ENCODE data around the gene UFSP2.

UFSP2 gene, protein sequence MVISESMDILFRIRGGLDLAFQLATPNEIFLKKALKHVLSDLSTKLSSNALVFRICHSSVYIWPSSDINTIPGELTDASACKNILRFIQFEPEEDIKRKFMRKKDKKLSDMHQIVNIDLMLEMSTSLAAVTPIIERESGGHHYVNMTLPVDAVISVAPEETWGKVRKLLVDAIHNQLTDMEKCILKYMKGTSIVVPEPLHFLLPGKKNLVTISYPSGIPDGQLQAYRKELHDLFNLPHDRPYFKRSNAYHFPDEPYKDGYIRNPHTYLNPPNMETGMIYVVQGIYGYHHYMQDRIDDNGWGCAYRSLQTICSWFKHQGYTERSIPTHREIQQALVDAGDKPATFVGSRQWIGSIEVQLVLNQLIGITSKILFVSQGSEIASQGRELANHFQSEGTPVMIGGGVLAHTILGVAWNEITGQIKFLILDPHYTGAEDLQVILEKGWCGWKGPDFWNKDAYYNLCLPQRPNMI

DNA sequence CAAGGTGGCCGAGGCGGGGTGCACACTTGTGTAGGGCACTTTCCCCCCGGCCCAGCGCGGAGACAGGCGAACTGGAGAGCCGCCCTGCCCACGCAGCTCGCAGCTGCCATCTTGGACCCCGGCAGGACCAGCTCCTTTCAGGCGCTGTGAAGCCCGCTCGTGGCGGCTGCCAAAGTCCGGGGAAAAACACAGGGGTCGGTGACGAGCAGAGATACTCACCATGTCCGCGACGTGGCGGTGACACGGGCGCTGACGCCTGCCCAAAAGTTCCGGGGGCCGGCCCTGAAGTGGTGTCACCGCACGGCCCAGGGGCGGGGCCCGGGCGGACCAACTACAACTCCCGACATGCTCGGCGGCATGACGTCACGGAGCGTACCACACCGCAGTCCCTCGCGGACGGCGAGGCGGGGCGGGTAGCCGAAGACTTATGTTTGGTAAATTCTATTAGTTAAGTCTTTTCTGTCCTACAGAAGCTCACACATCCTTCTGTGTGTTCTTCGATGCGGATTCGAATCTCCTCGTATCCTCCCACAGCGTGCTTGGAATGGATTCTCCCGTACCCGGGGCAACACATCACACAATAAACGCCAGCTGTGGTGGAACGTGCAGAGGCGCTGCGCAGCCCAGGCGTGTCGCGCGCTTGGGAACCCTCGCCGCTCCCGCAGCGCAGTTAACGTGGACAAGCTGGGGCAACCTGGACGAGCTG lies at the start of gene UFSP2:
TSS of gene UFSP2 (minus strand) at position 318 of the 706 bp plus-strand sequence. CDS start at position 222, 96 bp downstream.
- peak; percentile 80 for DNase-seq (ENCODE audit: low read depth)

DNA sequence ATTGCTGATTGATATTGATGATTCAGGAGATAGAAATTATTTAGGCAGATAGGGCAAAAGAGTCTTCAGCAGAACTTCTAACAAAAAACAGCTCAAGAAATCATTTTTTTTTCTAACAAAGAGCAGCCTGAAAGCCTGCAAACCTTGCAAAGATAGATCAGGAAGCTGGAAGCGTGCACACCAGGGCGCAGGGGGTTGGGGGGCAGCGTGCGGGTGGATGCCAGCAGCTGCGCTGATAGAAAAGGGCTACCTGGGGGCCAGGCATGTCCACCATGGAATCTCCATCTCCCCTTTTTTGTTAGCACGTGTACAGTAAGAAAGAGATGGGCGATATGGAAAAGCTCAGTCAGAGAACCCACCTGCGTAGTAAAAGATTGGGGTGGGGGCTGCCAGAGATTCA lies 47.5 kb upstream of the UFSP2 start:
- DNase-seq (ENCODE audit: low read depth), result no peak

DNA sequence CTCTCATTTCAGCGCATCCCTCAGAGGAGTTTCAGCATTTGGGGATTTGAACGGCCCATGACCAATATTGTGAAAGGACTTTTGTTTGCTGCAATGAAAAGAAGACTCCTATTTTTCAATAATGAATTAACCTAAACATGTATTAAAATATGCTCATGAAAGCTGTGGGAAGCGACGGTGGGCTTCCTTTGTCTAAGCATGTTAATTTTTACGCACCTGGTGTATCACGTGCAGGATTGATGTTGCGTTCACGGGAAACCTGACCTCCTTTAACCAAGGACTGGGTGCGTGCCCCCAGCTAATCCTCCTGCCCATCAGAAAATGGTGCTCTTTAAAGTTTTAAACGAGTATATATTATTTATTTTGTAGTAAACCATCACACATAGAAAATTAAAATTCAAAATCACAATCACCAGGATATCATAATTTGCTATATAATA lies 46.4 kb upstream of the UFSP2 start:
- no peak for DNase-seq (ENCODE audit: low read depth)

DNA sequence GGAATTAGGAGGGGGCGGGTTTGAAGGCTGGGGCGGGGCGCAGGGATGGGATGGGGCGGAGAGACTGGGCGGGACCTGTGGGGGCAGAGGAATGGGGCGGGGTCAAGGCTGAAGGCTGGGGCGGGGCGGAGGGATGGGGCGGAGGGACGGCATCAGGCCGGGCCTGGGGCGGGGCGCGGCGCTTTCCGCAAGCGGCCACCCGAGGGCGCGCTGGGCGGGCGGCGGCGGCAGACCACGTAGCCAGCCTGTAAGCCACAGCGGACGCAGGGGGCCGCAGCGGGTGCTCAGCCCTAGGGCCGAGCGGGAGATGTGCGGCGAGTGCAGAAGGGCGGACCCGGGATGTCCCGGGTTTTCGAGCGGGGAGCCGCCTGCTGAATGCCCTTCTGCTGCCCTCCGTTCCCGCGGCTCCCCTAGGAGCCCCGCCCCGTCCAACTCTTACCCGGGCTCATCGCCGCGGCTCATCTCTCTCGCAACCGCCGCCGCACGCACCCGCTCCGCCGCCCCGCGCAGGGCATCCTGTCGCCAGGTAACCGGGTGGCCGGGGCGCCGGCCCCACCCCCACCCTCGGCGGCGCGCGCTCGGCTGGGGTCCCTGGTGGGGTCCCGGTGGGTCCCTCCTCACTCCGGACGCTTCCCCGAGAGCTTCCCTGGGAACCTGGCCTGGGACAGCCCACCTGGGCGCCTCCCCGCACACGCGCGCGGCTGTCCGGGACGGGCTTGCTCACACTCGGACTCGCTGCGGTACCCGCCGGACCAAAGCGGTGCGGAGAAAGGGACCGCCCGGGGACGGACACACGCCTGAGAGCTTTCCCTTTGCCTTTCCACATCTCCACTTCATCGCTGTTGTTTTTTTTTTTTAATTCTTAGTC lies 45.7 kb upstream of the UFSP2 start, which contains the start of gene CCDC110:
TSS of gene CCDC110 (minus strand) at position 499 of the 868 bp plus-strand sequence. CDS start at position 449, 50 bp downstream.
- DNase-seq (ENCODE audit: low read depth), result peak; percentile 81

DNA sequence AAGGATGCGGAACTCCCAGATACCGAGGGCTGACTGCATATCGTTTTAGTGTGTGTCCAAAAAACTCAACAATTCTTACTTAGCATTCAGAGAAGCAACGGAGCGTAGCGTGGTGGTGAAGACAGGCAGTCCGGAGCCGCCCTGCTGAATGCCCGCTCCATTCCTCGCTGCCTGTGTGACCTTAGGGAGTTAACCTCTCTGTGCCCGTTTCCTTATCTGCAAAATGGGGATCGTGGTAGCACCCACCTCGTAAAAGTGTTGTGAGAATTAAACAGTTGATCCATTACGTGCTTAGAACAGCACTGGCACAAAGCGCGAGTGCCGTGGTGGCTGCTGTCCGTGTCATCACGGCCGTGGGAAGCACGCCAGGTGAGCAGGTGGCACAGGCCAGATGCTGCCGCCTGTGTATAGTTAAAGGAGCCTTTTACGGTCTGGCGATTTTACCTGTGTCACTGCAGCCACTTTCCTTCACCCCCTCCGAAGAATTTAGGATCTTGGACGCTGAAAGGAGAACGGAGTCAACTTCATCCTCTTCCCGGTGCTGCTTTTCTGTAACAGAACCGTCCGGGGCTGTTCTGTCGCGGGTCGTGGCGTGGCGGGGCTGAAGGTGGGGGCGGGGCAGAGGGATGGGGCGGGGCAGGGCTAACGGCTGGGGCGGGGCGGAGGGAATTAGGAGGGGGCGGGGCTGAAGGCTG lies 44.9 kb upstream of the UFSP2 start:
- DNase-seq (ENCODE audit: low read depth), result no peak

DNA sequence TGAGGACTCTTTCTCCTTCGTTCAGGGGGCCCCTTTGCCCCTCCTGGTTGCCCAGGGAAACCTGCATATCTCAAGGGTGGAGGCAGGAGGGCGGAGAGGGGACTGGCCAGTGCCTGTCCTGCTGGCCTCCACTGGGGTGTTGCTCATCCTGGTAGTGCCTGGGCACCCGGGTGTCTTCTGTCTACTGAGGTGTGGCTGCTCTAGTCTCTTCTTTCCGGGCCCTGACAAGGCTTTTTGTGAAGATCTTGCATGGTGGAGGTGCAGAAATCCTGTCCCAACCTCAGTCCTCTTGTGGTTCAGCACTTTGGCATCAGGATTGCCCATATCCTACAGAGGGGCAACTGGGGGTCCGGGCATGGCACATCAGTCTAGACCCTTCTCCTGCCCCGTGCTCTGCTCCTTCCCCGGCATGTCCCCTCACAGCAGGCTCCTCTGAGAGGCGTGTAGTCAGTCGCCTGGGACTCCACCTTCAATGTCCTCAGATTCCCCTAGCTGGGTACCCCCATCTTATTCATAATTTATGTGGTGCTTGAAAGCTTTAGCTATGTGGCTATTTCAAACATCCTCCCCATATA lies 43.9 kb upstream of the UFSP2 start:
- DNase-seq (ENCODE audit: low read depth), result no peak

DNA sequence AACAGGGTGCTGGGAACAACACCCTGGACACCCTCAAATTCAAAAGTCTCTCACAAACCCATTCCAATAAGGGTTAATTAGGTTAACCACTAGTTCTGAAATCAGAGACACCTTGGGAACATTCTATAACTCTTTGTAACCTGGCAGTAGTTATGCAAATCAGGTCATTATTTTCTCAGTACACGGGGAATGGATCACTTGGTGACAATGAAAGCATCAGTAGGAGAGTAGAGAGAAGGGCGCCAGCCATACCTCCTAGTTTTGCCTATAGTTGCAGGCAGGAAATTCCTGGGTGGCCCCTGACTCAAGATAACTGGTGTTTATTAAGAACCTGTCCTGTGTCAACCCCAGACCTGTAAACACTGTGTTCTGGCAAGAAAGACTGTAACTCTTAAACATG lies 43.2 kb upstream of the UFSP2 start:
- DNase-seq (ENCODE audit: low read depth), result no peak

DNA sequence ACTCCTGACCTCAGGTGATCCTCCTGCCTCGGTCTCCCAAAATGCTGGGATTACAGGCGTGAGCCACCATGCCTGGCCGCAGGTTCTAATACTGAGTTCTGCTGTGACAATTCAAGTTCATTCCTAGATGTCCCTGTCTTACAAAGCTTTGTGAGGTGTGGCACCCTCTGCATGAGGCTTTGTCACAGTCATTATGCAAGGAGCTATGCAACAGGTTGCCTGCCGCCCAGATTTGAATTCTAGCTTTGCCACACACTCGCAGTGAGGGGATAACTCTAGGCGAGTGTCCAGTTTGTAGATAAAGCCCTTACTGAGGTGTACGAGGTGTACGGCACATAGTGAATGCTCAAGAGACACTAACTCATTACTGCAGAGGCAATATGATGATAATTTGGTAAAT lies 42.2 kb upstream of the UFSP2 start:
- DNase-seq (ENCODE audit: low read depth), result no peak

DNA sequence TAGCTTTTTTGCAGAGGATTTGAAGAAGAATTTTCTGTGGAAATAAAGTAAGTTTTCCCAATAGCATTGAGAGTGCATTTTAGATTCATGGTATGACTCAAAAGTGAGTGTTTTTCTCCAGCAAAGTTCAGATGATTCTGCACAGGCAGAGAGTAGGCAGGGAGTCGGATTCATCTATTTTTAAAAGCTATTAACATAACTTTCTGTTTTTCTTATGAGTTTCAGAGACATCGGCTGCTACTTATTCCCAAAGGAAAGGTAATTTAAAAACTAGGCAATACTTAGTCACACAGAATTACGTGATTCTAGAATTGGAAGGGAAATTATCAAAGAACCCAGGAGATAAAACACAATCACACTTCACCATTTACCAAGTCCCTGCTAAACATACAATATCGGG lies 41.3 kb upstream of the UFSP2 start:
- DNase-seq (ENCODE audit: low read depth), result no peak

DNA sequence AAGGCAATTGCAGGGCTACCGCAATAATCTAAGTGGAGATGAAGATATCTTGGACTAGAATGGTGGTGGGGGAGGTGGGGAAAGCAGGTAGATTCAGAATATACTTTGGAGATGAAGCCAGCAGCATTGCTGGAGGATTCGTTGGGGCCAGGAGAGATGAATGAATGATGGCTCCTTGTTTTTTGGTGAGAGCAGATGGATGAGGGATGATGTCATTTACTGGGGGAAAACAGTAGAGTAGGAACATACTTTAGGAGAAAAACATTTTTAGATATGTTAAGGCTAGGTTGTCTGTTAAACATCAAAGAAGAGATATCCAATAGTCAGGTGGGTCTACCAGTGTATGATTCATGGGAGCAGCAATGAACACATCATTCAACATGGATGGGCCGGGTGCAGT lies 39.9 kb upstream of the UFSP2 start:
- no peak for DNase-seq (ENCODE audit: low read depth)

DNA sequence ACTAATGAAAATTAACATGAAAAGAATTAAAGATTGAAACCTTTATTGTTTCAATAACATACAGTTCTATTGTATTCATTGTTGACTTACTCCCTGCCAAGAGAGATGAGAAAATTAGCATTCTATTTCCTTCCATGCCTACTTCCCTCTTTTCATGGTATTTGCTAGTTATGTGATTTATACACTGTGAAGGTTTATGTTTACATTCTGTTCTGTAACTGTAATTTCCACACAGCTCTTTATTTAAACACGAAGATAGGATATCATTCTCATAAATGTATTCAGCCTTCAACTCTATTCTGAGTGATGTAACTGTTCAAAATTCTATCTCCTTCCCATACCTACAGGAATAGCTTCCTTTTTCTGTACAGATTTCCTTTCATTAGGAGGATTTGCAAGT lies 39.1 kb upstream of the UFSP2 start:
- DNase-seq (ENCODE audit: low read depth), result no peak

DNA sequence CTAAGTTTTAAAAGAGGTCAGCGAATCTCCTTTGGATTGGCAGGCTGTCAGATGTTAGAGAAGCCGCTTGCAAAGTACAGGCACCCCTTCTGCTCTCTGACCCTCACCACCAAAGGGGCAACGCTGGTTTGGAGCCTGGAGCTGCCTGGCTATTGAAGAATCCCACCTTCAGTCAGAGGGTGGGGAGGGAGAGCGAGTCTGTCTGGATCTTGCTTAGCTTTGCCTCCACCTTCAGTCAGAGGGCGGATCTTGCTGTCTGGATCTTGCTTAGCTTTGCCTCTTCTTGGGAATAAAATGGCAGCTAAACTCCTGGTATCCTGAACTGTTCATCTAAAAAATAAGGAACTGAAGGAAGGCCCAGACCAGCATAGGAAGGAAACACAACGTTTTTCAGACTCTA lies 38.4 kb upstream of the UFSP2 start:
- no peak for DNase-seq (ENCODE audit: low read depth)

DNA sequence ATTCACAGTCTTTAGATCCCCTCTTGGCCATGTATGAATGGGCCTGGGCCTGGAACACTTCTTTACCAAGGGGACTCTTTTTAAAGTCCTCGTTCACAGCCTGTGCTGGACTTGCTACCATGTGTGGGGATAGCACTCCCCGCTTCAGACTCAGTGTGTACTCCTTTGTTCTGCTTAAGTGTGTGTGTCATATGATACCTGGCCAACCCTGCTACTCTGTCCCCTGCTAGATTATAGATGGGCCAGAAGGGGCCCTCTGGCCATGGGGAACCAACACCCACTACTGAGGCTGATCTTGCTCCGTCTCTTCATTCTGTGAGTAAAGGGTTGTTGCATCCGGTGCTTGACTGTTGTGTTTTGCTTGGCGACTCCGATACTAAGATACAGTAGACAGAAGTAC lies 37.8 kb upstream of the UFSP2 start:
- DNase-seq (ENCODE audit: low read depth), result no peak

DNA sequence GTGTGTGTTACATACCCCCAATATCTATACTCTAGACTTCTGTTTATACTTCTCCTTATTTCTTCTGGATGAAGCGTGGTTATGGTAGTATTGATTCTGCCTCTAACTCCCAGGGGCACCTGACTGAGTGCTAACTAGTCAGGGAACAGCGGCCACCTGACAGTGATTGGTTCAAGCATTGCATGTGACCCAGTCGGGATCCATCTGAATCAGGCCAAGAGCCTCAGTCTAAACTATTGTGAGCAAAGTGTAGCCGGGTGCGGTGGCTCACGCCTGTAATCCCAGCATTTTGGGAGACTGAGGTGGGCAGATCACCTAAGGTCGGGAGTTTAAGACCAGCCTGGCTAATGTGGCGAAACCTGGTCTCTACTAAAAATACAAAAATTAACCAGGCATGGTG lies 35.8 kb upstream of the UFSP2 start:
- no peak for DNase-seq (ENCODE audit: low read depth)

DNA sequence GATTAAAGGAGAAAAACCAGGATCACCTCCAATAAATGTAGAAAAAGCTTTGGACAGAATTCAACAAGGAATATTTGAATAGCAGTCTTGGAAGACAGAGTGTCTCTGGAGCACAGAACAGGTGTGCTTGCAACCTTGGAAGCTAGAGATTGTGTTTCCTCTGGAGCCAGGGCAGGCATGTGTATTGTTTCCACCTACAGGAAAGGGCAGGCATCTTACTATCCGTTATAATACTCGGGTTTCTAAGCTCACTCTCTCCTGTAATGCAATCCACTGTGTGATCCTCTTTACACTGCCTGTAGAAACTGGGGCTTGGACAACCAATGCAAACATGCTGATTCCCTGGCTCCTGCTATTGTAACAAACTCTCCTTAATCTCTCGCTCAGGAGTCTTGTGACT lies 31.4 kb upstream of the UFSP2 start:
- no peak for DNase-seq (ENCODE audit: low read depth)

DNA sequence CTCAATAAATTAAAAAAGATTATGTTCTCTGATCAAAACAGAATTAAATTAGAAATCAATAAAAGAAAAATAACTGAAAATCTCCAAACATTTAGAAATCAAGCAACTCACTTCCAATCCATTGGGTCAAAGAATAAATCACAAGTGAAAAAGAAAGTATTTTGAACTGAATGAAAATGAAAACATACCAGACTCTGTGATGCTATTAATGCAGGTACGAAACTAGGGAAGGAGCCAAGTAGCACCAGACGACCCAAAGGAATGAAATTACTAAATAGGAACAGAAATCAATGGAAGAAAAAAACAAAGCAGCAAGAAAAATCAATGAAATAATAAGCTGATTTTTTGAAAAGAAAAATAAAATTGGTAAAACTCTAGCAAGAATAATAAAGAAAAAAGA lies 30.4 kb upstream of the UFSP2 start:
- DNase-seq (ENCODE audit: low read depth), result no peak

DNA sequence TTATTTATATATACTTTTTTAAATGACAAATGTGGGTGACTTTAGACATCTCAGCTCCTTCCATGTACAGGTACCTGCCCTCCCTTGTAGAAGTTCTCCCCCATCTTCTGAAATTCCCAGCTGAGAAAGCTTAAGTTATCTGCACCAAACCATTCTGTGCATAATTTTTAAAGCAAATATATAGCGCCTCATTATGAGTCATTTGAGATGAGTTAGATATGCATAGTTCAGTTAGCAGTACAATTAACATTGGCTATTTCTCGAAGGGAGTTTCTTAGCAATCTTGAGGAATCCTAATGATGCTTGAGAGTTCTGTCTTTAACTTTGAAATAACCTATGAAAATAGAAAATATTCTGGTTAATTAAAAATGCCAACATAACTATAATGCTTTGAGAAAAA lies 19.4 kb upstream of the UFSP2 start:
- no peak for DNase-seq (ENCODE audit: low read depth)

DNA sequence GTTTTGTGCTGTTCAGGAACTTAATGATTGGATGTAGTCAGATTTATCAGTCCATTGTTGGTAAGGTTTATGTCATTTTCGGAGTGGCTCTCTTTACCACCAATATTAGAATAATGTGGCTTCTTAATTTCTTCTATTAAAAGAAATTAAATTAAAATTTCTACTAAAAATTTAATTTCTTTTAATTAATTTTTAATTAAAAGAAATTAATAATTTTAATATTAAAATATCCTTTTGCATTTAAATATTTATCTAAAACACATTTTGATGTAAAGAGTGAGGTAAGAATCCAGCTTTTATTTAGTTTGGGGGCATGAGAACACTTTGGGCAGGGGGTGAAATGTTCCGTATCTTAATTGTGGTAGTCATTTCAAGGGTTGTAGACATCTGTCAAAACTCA lies 15.7 kb upstream of the UFSP2 start:
- DNase-seq (ENCODE audit: low read depth), result no peak

DNA sequence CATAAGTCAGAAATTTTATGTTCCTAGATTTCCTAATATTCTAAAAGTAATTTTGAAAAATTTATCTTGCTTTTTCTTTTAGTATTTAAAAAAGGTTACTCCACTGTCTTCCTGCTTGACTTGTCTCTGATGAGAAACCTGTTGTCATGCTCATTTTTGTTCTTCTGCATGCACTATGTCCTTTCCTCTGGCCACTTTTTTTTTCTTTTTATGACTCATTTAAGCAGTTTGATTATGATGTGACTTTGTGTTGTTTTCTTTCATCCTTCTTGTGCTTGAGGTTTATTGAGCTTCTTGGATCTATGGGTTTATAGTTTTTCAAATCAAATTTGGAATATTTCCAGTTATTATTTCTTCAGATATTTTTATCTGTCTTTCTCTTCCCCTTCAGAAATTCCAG lies 12.0 kb upstream of the UFSP2 start:
- no peak for DNase-seq (ENCODE audit: low read depth)

DNA sequence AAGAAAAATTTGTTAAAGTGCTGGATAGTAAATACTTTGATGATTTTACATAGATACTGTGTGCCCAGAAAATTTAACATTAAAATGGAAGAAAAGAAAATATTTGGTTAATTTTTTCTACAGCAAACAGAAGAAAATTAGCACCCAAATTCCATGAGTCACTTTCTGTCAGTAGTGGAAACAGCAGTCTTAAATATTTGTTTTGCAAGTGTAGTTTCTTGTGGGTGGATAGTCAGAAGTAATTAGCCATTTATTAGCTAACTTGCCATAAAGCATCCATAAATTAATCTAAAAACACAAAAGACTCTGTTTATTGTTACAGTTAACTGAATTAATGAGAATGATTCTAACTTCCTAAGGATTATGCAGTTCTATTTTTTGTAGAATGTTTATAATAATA lies 9.7 kb upstream of the UFSP2 start:
- DNase-seq (ENCODE audit: low read depth), result no peak

DNA sequence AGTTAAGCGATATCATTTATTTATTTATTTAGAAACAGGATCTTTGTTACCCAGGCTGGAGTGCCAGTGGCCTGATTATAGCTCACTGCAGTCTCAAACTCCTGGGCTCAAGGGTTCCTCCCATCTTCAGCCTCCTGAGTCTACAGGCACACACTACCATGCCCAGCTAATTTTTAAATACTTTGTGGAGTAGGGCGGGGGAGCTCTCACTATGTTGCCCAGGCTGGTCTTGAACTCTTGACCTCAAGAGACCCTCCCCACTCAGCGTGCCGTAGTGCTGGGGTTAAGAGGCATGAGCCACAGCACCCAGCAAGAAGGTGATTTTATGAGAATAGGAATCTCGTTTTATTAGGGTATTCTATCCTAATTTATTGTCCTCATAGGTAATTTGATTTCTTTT lies 3.9 kb upstream of the UFSP2 start:
- no peak for DNase-seq (ENCODE audit: low read depth)
